Middle frontal gyrus (tissue), 1 donor: ENCODE data around the gene USP32.

Experiments
- DNase-seq: peaks from one replicate; pipeline ENCODE4 v3.0.0-alpha.2; 2015; ENCODE audit warnings: low spot score; ENCODE audit errors: extremely low spot score

The USP32 gene

DNA sequence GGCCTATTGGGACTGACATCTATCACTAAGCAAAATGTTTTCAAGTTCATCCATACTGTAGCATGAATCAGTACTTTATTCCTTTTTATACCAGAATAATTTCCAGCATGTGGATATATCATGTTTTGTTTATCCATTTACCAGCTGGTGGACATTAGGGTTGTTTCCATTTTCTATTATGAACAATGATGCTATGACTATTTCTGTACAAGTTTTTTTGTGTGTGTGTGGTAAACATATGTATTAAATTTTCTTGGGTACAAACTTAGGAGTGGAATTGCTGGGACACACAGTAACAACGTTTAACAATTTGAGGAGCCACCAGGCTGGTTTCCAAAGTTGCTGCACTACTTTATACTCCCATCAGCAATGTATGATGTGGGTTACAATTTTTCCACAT, 91.0 kb downstream of the USP32 start:
- DNase-seq = no peak

GRCh38 chr17:60300011-60300410, 91.9 kb downstream of the USP32 start:
- DNase-seq = no peak

DNA sequence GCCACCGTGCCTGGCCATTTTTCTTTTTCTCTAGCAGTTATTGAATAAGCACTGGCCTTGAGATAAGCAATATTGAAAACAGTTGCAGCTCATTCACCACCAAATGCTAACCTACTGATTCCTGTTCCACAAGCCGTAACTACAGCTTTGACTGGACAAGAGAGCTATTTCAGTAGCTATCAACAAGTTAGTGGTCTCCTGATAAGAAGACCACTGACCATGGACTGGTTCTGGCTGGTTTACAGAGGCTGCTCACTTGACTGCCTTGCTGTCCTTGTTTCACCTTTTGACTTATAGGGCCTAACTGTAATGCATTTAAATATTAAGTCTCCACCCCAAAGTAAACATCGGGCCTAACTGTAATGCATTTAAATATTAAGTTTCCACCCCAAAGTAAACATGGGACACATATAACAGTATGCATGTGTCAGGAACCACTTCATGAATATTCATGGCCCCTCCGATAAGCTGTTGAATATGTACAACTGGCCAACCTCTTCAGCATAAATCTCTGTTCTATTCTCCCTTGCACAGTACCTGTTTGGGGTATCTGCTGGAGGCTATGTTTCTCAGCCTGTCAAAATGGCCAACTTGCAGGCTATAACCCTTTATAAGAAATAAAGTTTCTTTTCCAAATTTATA, 94.1 kb downstream of the USP32 start:
- DNase-seq = no peak

DNA sequence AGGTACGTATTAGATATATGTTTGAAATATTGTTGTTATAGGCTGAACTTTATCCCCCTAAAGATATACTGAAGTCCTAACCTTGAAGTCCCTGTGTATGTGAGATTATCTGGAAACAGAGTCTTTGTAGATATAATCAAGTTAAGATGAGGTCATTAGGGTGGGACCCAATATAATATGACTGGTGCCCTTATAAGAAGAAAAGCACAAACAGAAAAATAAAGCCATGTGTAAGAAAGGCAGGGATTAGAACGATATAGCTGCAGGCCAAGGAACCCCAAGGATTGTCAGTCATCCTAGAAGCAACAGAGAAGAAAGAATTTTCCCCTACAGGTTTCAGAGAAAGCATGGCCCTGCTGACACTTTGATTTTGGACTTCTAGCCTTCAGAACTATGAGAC, 95.8 kb downstream of the USP32 start:
- no peak for DNase-seq

DNA sequence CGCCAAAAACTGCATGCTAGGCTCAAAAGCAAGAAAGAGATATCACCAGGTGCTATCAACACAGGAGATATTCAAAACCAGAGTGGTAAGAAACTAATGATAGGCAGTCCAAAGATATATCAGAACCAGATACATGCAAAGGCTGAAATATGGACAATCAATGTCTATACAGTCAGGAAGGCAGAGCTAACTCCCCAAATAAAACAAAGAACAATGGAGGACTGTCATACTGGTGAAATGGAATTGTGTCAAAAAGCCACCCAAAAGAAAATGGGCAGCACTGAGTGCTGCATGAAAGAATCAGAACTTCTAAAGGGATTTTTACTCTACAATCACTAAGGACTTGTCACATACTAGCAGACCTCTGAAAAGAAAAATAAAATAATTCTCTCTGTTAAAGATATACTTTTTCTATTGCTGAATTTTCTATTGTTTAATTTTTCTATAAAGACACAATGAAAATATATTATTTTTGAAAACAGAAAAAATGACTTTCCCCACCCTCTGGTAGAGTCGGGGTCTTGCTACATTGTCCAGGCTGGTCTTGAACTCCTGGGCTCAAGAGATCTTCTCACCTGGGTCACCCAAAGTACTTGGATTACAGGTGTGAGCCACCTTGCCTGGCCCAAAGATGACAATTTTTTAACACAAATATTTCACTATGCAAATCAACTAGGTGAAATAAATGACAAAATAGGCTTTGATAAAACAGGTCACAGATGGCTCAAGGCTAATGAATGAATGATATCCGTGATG, 98.2 kb downstream of the USP32 start:
- no peak for DNase-seq

DNA sequence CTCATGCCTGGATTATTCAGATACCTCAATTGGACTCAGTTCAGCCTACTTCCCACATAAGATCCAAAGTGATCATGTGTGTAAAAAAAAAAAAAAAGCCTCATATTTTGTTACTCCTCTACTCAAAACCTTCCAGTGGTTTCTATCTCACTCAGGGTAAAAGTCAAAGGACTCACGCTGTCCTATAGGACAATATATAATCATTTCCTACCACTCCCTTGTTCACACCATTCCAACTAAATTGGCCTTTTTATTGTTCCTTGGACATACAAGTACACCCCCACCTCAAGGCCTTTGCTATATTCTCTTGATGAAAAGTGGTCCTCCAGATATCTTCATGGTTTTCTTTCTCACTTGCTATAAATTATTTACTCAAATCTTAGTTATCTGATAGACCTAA, 99.2 kb downstream of the USP32 start:
- DNase-seq = no peak

DNA sequence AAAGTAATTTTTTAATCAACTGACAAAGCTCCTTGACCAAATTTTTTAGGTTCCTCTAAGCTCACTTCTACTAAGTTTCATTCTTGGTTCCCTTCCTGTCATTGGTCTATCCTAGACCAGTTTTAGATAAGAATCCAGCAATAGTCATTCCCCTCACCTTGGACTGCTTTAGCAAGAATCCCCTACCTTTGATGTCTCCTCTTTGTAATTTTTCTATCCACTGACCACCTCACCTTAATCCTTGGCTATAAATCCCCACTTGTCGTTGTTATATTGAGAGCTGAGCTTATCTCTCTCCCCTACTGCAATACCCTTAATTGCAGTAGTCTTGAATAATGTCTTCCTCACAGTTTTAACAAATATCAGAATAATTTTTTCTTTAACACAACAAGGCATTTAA, 107.2 kb downstream of the USP32 start:
- DNase-seq = no peak

DNA sequence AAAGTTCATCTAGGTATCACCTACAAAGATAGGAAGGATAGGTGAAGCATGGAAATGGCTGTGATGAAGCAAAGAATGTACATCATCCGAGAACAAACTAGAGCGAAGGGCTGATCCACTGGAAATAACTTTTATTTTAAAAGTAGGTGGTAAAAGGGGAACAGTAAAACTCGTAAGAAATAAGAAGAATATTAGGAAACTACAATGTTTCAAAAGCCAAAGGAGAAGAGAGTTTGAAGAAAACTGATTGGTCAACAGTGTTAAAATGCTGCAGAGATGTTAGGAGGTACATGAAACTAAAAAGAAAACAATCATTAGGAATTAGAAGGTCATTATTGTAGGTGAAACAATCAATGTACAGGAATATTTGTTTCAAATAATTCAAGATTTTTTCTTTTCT, 108.1 kb downstream of the USP32 start:
- DNase-seq = no peak

GRCh38 chr17:60280673-60281072, 111.3 kb downstream of the USP32 start:
- no peak for DNase-seq

- no peak for DNase-seq
Measured at GRCh38 chr17:60278237-60278636, 113.7 kb downstream of the USP32 start.

DNA sequence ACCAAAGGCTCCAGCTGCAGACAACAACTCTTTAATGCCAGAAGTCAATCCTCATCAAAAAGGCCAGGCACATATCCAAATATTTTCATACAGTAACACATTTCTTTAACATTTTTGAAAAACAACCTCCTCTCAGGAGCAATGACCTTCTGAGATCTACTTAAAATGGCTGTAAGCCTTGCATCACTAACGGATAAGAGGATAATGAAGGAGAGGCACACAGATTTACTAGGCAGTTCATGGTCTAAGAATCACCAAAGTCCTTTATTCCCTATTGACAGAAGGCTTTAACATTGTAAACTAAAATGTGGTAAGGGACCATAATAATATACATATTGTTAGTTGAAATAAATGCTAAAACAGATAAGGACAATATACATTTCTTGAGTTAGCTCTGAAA, 114.7 kb downstream of the USP32 start:
- DNase-seq = no peak

GRCh38 chr17:60269417-60269816, 122.5 kb downstream of the USP32 start:
- no peak for DNase-seq

- DNase-seq = no peak
Measured at GRCh38 chr17:60260540-60260939, 131.4 kb downstream of the USP32 start.

DNA sequence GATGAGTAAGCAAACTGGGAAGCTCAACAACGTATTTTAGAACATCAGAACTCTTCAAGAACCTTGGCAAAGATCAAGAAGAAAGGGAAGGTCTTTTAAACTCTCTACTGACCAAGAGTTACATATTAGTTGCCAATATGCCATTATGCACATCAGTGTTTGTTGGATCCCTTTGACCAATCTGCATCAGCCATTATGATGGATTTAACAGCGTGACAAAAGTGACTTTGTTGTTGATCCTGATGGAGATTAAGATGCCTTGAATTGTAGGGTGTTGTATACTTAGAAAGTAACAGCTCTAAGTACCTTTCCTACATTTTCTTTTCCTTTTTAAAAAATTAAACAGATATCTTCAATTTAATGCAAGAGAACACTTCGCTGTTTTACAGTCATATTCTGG, 133.6 kb downstream of the USP32 start:
- no peak for DNase-seq

GRCh38 chr17:60256174-60256573, 135.8 kb downstream of the USP32 start:
- DNase-seq = no peak

DNA sequence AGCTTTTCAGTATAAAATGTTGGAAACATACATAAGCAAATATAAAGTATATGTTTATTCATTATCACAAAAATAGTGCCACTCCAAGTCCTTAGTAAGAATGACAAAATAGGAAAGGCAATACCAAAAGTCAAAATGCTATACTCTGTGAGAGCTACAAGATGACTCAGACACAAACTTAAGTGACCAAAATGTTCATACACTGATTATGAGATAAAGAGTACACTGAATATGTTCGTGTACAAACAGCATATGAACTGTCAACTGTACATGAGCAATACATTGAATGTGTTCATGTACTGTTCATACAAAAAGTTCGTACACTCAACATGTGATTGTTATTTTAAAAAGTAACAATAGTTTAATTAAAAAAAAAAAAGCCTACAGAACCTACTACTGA, 138.9 kb downstream of the USP32 start:
- DNase-seq = no peak

DNA sequence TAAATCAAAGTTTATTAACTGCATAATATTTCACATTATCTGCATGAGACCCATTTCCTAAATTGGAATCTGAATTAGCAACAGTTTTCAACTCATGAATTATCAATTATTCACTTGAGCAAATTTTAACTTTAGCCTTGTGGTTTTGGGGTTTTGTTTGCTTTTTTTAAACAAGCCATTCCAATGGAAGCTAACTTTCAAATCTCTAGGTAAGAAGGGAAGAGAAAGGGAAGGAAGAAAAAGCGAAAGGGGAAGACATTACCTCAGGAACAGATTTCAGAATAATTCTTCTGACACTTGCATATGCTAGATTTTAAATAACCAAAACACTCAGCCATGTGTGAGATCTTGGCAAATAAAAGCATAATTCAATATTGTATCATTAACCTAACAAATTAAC, 139.5 kb downstream of the USP32 start:
- DNase-seq = no peak

DNA sequence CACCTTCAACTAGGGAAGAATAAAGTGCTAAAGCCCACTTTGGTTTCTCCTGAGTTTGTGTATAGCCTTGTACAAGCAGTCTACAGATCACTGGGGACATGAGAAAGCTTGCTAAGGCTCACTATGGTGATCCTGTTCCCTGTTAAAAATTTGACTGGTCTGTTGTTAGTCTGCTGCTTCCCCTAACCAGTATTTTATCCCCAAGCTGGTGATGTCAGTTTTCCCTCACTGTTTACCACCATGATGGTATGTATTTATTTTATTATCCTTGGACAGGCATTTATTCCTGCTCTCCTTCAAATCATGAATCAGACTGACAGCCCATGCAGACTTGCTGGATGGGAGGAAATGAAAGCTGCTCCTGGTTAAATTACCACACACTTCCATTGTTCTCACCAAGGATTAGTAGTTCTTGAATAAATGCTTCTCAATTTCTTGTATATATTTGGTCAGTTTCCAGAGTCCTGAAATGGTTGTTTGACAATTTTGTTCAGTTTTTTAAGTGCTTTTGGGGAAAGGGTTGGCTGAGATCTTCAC, 142.6 kb downstream of the USP32 start:
- DNase-seq = no peak

- DNase-seq = no peak
Measured at GRCh38 chr17:60248618-60249289, 143.2 kb downstream of the USP32 start.

- no peak for DNase-seq
Measured at GRCh38 chr17:60247836-60248461, 144.0 kb downstream of the USP32 start.

GRCh38 chr17:60244656-60245055, 147.3 kb downstream of the USP32 start:
- no peak for DNase-seq

GRCh38 chr17:60240290-60240689, 151.6 kb downstream of the USP32 start:
- no peak for DNase-seq
